ENCODE measurements around the gene AKNA. TPM values are rescaled to one million over a fixed set of nuclear protein-coding genes. Genes with fewer than 3 reads are reported as not detected.

AKNA gene
- total RNA-seq, 2 experiments from 2014 or later: 61.4 to 203 TPM

- intact Hi-C loops (cut with micrococcal nuclease; ENCODE audit: unreplicated experiment): loop anchor here (2.0 to 5.0 kb wide), 2 partner anchors 51 to 133 kb away; partner anchors contain the start of gene COL27A1
- no TSS peak for BruUV-seq (replicated peaks)
- TF ChIP-seq EZH2phosphoT487 (IDR thresholded peaks at IDR 0.05; ENCODE audit: borderline replicate concordance, low read depth, low read length): no peak
- TF ChIP-seq, protein P1, sequence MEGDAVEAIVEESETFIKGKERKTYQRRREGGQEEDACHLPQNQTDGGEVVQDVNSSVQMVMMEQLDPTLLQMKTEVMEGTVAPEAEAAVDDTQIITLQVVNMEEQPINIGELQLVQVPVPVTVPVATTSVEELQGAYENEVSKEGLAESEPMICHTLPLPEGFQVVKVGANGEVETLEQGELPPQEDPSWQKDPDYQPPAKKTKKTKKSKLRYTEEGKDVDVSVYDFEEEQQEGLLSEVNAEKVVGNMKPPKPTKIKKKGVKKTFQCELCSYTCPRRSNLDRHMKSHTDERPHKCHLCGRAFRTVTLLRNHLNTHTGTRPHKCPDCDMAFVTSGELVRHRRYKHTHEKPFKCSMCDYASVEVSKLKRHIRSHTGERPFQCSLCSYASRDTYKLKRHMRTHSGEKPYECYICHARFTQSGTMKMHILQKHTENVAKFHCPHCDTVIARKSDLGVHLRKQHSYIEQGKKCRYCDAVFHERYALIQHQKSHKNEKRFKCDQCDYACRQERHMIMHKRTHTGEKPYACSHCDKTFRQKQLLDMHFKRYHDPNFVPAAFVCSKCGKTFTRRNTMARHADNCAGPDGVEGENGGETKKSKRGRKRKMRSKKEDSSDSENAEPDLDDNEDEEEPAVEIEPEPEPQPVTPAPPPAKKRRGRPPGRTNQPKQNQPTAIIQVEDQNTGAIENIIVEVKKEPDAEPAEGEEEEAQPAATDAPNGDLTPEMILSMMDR (conservative IDR thresholded peaks at IDR 0.05; ENCODE audit: low read length): no peak
- CTCF ChIA-PET (ENCODE audit: unreplicated experiment): no interaction called here
- Histone ChIP-seq H3K79me2 (ENCODE audit: insufficient read depth, low read depth, low read length) (no peaks in the 10 kb centered on the region), H3K27ac (ENCODE audit: low read depth, low read length, poor library complexity, severe bottlenecking) (no peak overlapping the region), H4K20me1 (ENCODE audit: insufficient read depth, low read length) (no peaks in the 10 kb centered on the region), H3K9me2 (ENCODE audit: insufficient read depth, low read length) (no peaks in the 10 kb centered on the region), H3K4me3 (ENCODE audit: low read depth, low read length, poor library complexity, severe bottlenecking) (no peak overlapping the region), H3K4me1 (ENCODE audit: insufficient read depth, low read length, poor library complexity, severe bottlenecking) (no peaks in the 10 kb centered on the region), H3K36me3 (ENCODE audit: insufficient read depth, low read length) (no peaks in the 10 kb centered on the region), H2AFZ (ENCODE audit: low read length) (no peak overlapping the region), H3K4me2 (ENCODE audit: low read length) (no peak overlapping the region), H3K9me3 (ENCODE audit: low read length) (peaks cover 5% of the 10 kb centered on the region; the same call in 1 of the 2 replicates)
- no peak for DNase-seq (ENCODE audit: low spot score)
- POLR2A ChIA-PET: no interaction called here
Measured at GRCh38 chr9:114289571-114290481, 98.0 kb downstream of the AKNA start.

DNA sequence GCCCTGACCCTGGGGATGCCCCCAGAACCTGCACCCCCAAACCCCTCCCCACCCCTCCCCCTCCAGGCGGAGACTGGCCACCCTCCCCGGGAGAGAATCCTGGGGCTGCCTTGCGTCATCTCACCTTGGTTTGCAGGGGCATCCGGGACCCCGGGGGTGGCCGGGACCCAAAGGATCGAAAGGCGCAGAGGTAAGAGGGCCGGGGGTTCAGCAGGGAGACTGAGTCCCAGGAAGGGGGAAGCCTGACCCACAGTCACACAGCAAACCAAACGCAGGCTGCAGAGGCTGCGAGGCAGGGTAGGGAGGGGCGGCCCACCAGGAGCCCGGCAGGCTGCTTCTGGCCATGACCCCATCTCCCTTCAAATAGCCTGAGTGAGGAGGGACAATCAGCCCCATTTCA lies 98.7 kb downstream of the AKNA start:
- TF ChIP-seq, protein P1 (conservative IDR thresholded peaks at IDR 0.05; ENCODE audit: low read length): no peak
- no peak for TF ChIP-seq EZH2phosphoT487 (IDR thresholded peaks at IDR 0.05; ENCODE audit: borderline replicate concordance, low read depth, low read length)
- Histone ChIP-seq H3K4me2 (ENCODE audit: low read length) (no peak overlapping the region), H3K9me3 (ENCODE audit: low read length) (no peaks in the 10 kb centered on the region), H3K36me3 (ENCODE audit: insufficient read depth, low read length) (no peaks in the 10 kb centered on the region), H2AFZ (ENCODE audit: low read length) (no peak overlapping the region), H3K4me3 (ENCODE audit: low read depth, low read length, poor library complexity, severe bottlenecking) (no peak overlapping the region), H4K20me1 (ENCODE audit: insufficient read depth, low read length) (no peaks in the 10 kb centered on the region), H3K4me1 (ENCODE audit: insufficient read depth, low read length, poor library complexity, severe bottlenecking) (no peaks in the 10 kb centered on the region), H3K27ac (ENCODE audit: low read depth, low read length, poor library complexity, severe bottlenecking) (no peak overlapping the region), H3K79me2 (ENCODE audit: insufficient read depth, low read depth, low read length) (no peaks in the 10 kb centered on the region), H3K9me2 (ENCODE audit: insufficient read depth, low read length) (no peaks in the 10 kb centered on the region)
- ChIA-PET POLR2A (no interaction called here), CTCF (ENCODE audit: unreplicated experiment) (no interaction called here)
- DNase-seq (ENCODE audit: low spot score): no peak
- no TSS peak for BruUV-seq (replicated peaks)
- intact Hi-C loops (cut with micrococcal nuclease; ENCODE audit: unreplicated experiment): no loop called here
